WTC11 (cell line): ENCODE results near the gene CMPK2. TPM values are rescaled to one million over a fixed set of nuclear protein-coding genes. Genes with fewer than 3 reads are reported as not detected.

Experiments
- ATAC-seq: fragments of 200-7000 bp; cut with Tn5 transposase; 2 replicates; pipeline ENCODE4 v1.10.0; 2021; ENCODE audit warnings: mild to moderate bottlenecking, moderate library complexity
- CTCF ChIA-PET: fragments of 300-600 bp; sonication (Branson Sonifier 250); formaldehyde crosslinking; loops from one replicate; lab custom pipeline; 2021; ENCODE audit warnings: antibody characterized with exemption; lab: Charles Lee
- POLR2A ChIA-PET: fragments of 350-600 bp; sonication (Branson Sonifier 250); formaldehyde crosslinking; loops from one replicate; lab custom pipeline; 2021; ENCODE audit warnings: antibody characterized with exemption; lab: Charles Lee
- DNase-seq: peaks from one replicate; pipeline ENCODE4 v3.0.0; 2021; ENCODE audit warnings: low spot score
- H3K27ac Mint-ChIP-seq: 2 replicates; pipeline ENCODE4 v1.8.0; 2021; ENCODE audit warnings: mixed read lengths
- H3K27me3 Mint-ChIP-seq: 2 replicates; pipeline ENCODE4 v1.8.0; 2021; ENCODE audit warnings: low read depth, mild to moderate bottlenecking, moderate library complexity, mixed read lengths
- H3K36me3 Mint-ChIP-seq: 2 replicates; pipeline ENCODE4 v1.8.0; 2021; ENCODE audit warnings: mixed read lengths
- H3K4me1 Mint-ChIP-seq: 2 replicates; pipeline ENCODE4 v1.8.0; 2022; ENCODE audit warnings: mixed read lengths
- H3K4me3 Mint-ChIP-seq: 2 replicates; pipeline ENCODE4 v1.8.0; 2021; ENCODE audit warnings: mild to moderate bottlenecking, moderate library complexity, mixed read lengths
- H3K9me3 Mint-ChIP-seq: 2 replicates; pipeline ENCODE4 v1.8.0; 2021; ENCODE audit warnings: mixed read lengths
- CREB1 ChIP-seq: sonication (generic); formaldehyde crosslinking; IDR thresholded peaks from 2 replicates; pipeline ENCODE4 v1.8.0; 2023; ENCODE audit warnings: mild to moderate bottlenecking, missing genetic modification reagents
- CREM ChIP-seq: sonication (generic); formaldehyde crosslinking; IDR thresholded peaks from 2 replicates; pipeline ENCODE4 v1.8.1; 2022; ENCODE audit warnings: mild to moderate bottlenecking, missing genetic modification reagents, moderate library complexity
- ETV6 ChIP-seq: sonication (generic); formaldehyde crosslinking; IDR thresholded peaks from 2 replicates; pipeline ENCODE4 v1.8.1; 2022; ENCODE audit warnings: mild to moderate bottlenecking, missing genetic modification reagents
- FOXJ3 ChIP-seq: sonication (generic); formaldehyde crosslinking; IDR thresholded peaks from 2 replicates; pipeline ENCODE4 v1.9.0; 2021; ENCODE audit warnings: missing genetic modification reagents, mild to moderate bottlenecking, borderline replicate concordance
- FOXK1 ChIP-seq: sonication (generic); formaldehyde crosslinking; IDR thresholded peaks from 2 replicates; pipeline ENCODE4 v1.8.0; 2022; ENCODE audit warnings: mild to moderate bottlenecking, moderate library complexity, missing genetic modification reagents
- FOXP1 ChIP-seq: sonication (generic); formaldehyde crosslinking; IDR thresholded peaks from 2 replicates; pipeline ENCODE4 v1.8.0; 2022; ENCODE audit warnings: missing genetic modification reagents, mild to moderate bottlenecking, moderate library complexity, borderline replicate concordance
- GABPB1 ChIP-seq: sonication (generic); formaldehyde crosslinking; IDR thresholded peaks from 2 replicates; pipeline ENCODE4 v1.8.1; 2023; ENCODE audit warnings: mild to moderate bottlenecking, missing genetic modification reagents
- NFATC4 ChIP-seq: fragments of 250-450 bp; sonication (Bioruptor Pico); IDR thresholded peaks from 2 replicates; pipeline ENCODE4 v1.9.0; 2021; ENCODE audit warnings: mild to moderate bottlenecking
- NFYB ChIP-seq: sonication (generic); formaldehyde crosslinking; conservative IDR thresholded peaks from 2 replicates; pipeline ENCODE4 v1.8.0; 2022; ENCODE audit warnings: low read depth, missing genetic modification reagents
- RELA ChIP-seq: sonication (generic); formaldehyde crosslinking; IDR thresholded peaks from 2 replicates; pipeline ENCODE4 v1.8.1; 2022; ENCODE audit warnings: missing genetic modification reagents, mild to moderate bottlenecking, borderline replicate concordance
- SOX15 ChIP-seq: fragments of 250-450 bp; sonication (Bioruptor Pico); IDR thresholded peaks from 2 replicates; pipeline ENCODE4 v1.9.0; 2021; ENCODE audit warnings: mild to moderate bottlenecking
- TEAD4 ChIP-seq: sonication (generic); formaldehyde crosslinking; IDR thresholded peaks from 2 replicates; pipeline ENCODE4 v1.8.0; 2022; ENCODE audit warnings: mild to moderate bottlenecking, missing genetic modification reagents
- ZNF121 ChIP-seq: sonication (generic); formaldehyde crosslinking; IDR thresholded peaks from 2 replicates; pipeline ENCODE4 v1.8.0; 2023; ENCODE audit warnings: missing genetic modification reagents
- ZNF138 ChIP-seq: sonication (generic); formaldehyde crosslinking; conservative IDR thresholded peaks from 2 replicates; pipeline ENCODE4 v1.8.1; 2022; ENCODE audit warnings: mild to moderate bottlenecking, moderate library complexity, missing genetic modification reagents
- ZNF416 ChIP-seq: fragments of 250-450 bp; sonication (Bioruptor Pico); IDR thresholded peaks from 2 replicates; pipeline ENCODE4 v1.9.0; 2021; ENCODE audit warnings: mild to moderate bottlenecking, inconsistent platforms
- total RNA-seq: library from RNA; stranded (reverse); gene quantifications from 3 replicates; pipeline ENCODE4 v1.2.3, GENCODE V29; 2021
- TF ChIP-seq, protein P1 (sequence below): fragments of 250-450 bp; sonication (Bioruptor Pico); conservative IDR thresholded peaks from 2 replicates; pipeline ENCODE4 v1.9.0; 2021; ENCODE audit warnings: mild to moderate bottlenecking
- TF ChIP-seq, protein P2 (sequence below): sonication (generic); formaldehyde crosslinking; IDR thresholded peaks from 2 replicates; pipeline ENCODE4 v1.8.0; 2022; ENCODE audit warnings: mild to moderate bottlenecking, missing genetic modification reagents
- TF ChIP-seq, protein P3 (sequence below): sonication (generic); formaldehyde crosslinking; IDR thresholded peaks from 2 replicates; pipeline ENCODE4 v1.8.1; 2023; ENCODE audit warnings: mild to moderate bottlenecking, missing genetic modification reagents, moderate library complexity
- TF ChIP-seq, protein P4 (sequence below): fragments of 250-450 bp; sonication (Bioruptor Pico); IDR thresholded peaks from 2 replicates; pipeline ENCODE4 v1.8.0; 2021; ENCODE audit warnings: mild to moderate bottlenecking
- TF ChIP-seq, protein P5 (sequence below): sonication (generic); formaldehyde crosslinking; IDR thresholded peaks from 2 replicates; pipeline ENCODE4 v1.8.0; 2022; ENCODE audit warnings: mild to moderate bottlenecking, missing genetic modification reagents

The CMPK2 gene
- total RNA-seq, 1 experiment from 2014 or later, result 0.13 TPM

DNA sequence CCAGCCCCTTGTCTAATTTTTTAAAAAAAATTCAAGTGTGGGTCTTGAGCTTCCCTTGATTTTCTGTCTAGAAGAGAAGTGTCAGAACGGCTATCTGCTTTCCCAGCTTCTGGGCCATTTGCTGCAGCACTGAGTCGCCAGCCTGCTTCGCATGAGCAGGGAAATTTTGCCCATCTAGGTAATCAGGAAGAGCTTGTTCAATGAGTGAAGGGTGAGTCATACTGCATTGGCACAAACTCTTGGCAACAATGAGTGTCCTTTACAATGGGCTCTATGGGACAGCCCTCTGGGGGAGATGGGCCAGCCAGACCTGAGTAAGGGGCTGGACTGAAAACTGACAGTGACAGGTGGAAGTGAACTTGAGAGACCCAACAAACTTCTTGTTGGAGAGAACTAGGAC, 49.1 kb upstream of the CMPK2 start:
- ChIA-PET POLR2A (no interaction called here), CTCF (interaction anchor here (1.4 to 2.5 kb wide), 4 partner anchors 18 to 119 kb away, joined by 5 to 12 read pairs (median 6); no protein-coding TSS in a partner anchor)
- no peak for ATAC-seq
- Mint-ChIP-seq H3K9me3 (no peaks in the 10 kb centered on the region), H3K4me1 (peaks cover 22% of the 10 kb centered on the region), H3K27me3 (peaks cover 28% of the 10 kb centered on the region), H3K4me3 (no peak overlapping the region), H3K27ac (no peak overlapping the region), H3K36me3 (no peaks in the 10 kb centered on the region)
- TF ChIP-seq NFATC4 (CRISPR knock-in tag) (no peak), TEAD4 (CRISPR knock-in tag) (no peak), FOXJ3 (CRISPR knock-in tag) (no peak), SOX15 (CRISPR knock-in tag) (no peak), ZNF138 (CRISPR knock-in tag) (no peak), ZNF416 (no peak), RELA (CRISPR knock-in tag) (no peak), ETV6 (no peak)
- TF ChIP-seq, protein P1, sequence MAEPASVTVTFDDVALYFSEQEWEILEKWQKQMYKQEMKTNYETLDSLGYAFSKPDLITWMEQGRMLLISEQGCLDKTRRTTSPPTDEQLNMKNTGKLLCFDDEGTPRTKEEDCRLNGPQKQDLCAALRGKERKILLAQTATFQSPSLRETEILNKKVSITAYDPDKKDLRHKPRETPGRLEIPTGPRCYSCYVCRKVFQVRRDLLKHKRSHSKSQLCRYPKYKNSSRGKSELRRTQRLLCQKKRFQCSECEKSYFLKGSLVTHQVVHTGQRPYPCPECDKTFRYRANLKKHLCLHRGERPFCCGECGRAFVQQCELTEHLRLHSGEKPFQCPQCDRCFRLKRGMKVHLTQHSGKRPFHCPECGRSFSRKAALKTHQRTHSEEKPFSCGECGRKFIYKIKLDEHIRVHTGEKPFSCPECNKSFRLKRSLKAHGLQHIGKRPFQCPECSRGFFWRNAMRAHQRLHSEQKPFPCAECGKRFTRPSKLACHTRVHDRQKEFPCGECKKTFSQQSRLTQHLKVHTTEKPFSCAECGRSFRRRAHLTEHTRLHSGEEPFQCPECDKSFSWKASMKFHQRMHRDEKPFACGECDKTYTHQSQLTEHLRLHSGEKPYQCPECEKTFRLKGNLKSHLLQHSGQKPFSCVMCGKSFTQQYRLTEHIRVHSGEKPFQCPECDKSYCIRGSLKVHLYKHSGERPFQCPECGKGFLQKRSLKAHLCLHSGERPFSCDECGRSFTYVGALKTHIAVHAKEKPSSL (CRISPR knock-in tag), result no peak
- TF ChIP-seq, protein P2, sequence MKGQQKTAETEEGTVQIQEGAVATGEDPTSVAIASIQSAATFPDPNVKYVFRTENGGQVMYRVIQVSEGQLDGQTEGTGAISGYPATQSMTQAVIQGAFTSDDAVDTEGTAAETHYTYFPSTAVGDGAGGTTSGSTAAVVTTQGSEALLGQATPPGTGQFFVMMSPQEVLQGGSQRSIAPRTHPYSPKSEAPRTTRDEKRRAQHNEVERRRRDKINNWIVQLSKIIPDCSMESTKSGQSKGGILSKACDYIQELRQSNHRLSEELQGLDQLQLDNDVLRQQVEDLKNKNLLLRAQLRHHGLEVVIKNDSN (CRISPR knock-in tag), result no peak
- TF ChIP-seq, protein P3, sequence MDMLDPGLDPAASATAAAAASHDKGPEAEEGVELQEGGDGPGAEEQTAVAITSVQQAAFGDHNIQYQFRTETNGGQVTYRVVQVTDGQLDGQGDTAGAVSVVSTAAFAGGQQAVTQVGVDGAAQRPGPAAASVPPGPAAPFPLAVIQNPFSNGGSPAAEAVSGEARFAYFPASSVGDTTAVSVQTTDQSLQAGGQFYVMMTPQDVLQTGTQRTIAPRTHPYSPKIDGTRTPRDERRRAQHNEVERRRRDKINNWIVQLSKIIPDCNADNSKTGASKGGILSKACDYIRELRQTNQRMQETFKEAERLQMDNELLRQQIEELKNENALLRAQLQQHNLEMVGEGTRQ, result no peak
- TF ChIP-seq, protein P4, sequence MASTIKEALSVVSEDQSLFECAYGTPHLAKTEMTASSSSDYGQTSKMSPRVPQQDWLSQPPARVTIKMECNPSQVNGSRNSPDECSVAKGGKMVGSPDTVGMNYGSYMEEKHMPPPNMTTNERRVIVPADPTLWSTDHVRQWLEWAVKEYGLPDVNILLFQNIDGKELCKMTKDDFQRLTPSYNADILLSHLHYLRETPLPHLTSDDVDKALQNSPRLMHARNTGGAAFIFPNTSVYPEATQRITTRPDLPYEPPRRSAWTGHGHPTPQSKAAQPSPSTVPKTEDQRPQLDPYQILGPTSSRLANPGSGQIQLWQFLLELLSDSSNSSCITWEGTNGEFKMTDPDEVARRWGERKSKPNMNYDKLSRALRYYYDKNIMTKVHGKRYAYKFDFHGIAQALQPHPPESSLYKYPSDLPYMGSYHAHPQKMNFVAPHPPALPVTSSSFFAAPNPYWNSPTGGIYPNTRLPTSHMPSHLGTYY (CRISPR knock-in tag), result no peak
- no peak for DNase-seq

DNA sequence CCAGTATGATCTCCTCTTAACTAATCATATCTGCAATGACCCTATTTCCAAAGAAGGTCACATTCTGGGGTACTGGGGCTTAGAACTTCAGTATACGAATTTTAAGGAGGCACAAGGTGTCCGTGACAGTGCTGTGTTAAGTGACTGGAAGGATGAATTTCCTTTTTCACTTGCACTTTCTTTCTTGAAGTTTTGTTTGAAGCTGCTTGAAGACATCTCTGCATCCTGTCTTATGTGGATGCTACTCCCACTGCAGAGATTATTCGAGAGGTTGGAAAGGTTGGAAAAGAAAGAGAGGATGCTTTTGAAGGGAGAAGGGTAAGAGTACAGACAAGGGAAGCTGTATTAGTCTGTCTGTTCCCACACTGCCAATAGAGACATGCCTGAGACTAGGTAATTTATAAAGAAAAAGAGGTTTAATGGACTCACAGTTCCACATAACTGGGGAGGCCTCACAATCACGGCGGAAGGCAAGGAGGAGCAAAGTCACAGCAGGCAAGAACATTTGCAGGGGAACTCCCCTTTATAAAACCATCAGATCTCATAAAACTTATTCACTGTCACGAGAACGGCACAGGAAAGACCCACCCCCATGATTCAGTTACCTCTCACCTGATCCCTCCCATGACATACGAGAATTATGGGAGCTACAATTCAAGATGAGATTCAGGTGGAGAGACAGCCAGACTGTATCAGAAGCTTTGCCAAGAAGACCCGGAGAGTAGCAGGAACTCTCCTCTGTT, 47.9 kb upstream of the CMPK2 start:
- ATAC-seq, result no peak

DNA sequence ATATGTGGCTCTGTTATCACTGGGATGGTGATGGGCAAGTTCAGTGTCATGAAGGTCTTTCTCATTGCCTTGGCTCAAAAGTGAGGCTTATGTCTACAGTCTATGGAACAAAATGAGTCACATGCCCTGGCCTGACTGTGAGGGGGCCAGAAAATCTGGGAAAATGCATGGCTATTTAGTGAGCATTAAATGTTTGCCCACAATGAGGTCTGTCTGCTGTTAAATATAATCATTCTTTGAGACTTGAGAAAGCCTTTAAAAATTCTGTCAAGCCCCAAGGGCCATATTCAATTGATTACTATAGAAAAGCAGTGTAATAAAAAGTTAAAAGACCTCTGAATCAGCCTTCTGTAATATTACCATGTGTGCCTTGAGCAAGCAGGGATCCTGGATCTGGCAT, 46.0 kb upstream of the CMPK2 start:
- H3K4me1 Mint-ChIP-seq, result peaks cover 12% of the 10 kb centered on the region
- peaks cover under 1% of the 10 kb centered on the region; the same call in 1 of the 2 replicates for H3K9me3 Mint-ChIP-seq
- ChIA-PET CTCF (interaction anchor here (1.2 to 1.5 kb wide), 2 partner anchors 15 to 133 kb away, joined by 4 read pairs; no protein-coding TSS in a partner anchor), POLR2A (no interaction called here)
- no peak overlapping the region for H3K27ac Mint-ChIP-seq
- no peak for ATAC-seq
- no peaks in the 10 kb centered on the region for H3K36me3 Mint-ChIP-seq
- no peak for DNase-seq
- H3K27me3 Mint-ChIP-seq, result peaks cover 14% of the 10 kb centered on the region
- TF ChIP-seq ZNF121 (no peak), FOXK1 (CRISPR knock-in tag) (no peak), TEAD4 (CRISPR knock-in tag) (no peak)
- TF ChIP-seq, protein P5, sequence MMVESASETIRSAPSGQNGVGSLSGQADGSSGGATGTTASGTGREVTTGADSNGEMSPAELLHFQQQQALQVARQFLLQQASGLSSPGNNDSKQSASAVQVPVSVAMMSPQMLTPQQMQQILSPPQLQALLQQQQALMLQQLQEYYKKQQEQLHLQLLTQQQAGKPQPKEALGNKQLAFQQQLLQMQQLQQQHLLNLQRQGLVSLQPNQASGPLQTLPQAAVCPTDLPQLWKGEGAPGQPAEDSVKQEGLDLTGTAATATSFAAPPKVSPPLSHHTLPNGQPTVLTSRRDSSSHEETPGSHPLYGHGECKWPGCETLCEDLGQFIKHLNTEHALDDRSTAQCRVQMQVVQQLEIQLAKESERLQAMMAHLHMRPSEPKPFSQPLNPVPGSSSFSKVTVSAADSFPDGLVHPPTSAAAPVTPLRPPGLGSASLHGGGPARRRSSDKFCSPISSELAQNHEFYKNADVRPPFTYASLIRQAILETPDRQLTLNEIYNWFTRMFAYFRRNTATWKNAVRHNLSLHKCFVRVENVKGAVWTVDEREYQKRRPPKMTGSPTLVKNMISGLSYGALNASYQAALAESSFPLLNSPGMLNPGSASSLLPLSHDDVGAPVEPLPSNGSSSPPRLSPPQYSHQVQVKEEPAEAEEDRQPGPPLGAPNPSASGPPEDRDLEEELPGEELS (CRISPR knock-in tag), result no peak
- H3K4me3 Mint-ChIP-seq, result no peak overlapping the region

More for the DNA sequence above, 47.9 kb upstream of the CMPK2 start:
- Mint-ChIP-seq H3K4me1 (peaks cover 12% of the 10 kb centered on the region), H3K4me3 (no peak overlapping the region), H3K36me3 (no peaks in the 10 kb centered on the region), H3K9me3 (no peaks in the 10 kb centered on the region), H3K27ac (no peak overlapping the region), H3K27me3 (peaks cover 17% of the 10 kb centered on the region)
- no peak for TF ChIP-seq NFYB (CRISPR knock-in tag)
- TF ChIP-seq ZNF416, result no peak
- no peak for TF ChIP-seq ZNF121
- TF ChIP-seq, protein P2 (CRISPR knock-in tag), result no peak
- TF ChIP-seq SOX15 (CRISPR knock-in tag), result no peak
- no peak for TF ChIP-seq CREB1 (CRISPR knock-in tag)
- TF ChIP-seq NFATC4 (CRISPR knock-in tag), result no peak
- TF ChIP-seq CREM (CRISPR knock-in tag), result no peak
- TF ChIP-seq GABPB1 (CRISPR knock-in tag), result no peak
- no peak for TF ChIP-seq FOXP1 (CRISPR knock-in tag)
- no peak for DNase-seq
- CTCF ChIA-PET, result interaction anchor here (1.4 to 2.4 kb wide), 2 partner anchors 17 to 121 kb away, joined by 6 to 7 read pairs; no protein-coding TSS in a partner anchor
- POLR2A ChIA-PET, result no interaction called here
